ENCODE results near the gene KCND3. TPM values are rescaled to one million over a fixed set of nuclear protein-coding genes. Genes with fewer than 3 reads are reported as not detected.

The KCND3 gene
- total and polyA plus RNA-seq, 2 experiments from 2014 or later = 0.10 to 0.18 TPM

DNA sequence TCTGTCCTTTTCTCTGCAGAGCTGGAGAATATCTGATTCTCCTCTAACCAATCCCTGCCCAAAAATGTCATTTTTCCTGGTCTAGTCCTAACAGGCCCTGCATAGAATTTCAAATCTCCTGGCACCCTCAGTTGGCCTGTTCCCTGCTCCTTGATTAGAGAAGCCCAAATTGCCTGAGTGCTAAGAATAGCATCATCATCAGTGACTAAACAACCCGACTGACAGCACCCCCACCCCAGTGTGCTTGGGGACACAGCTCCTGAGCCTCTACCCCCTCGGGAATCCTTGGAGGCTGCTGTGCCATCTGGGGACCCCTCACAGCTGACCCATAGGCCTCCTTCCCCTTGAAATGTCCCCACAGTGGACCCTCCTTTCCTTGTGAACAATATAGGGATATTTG lies 139.4 kb downstream of the KCND3 start:
- H3K4me1 Mint-ChIP-seq = peaks cover 31% of the 10 kb centered on the region

More for the DNA sequence above, 139.4 kb downstream of the KCND3 start:
- Mint-ChIP-seq H3K9me3 (no peaks in the 10 kb centered on the region), H3K27me3 (ENCODE audit: insufficient read depth, low read depth, poor library complexity) (peaks cover 6% of the 10 kb centered on the region), H3K27ac (no peak overlapping the region), H3K36me3 (ENCODE audit: low read depth) (no peaks in the 10 kb centered on the region), H3K4me3 (no peak overlapping the region)
- Histone ChIP-seq H3K79me2 (replicated peaks; ENCODE audit: insufficient read depth) (no peaks in the 10 kb centered on the region), H4K20me1 (replicated peaks; ENCODE audit: insufficient read depth) (no peaks in the 10 kb centered on the region), H3F3A (replicated peaks; ENCODE audit: low read depth) (no peaks in the 10 kb centered on the region), H3K9me2 (ENCODE audit: insufficient read depth) (peaks cover 8% of the 10 kb centered on the region; the same call in 1 of the 2 replicates), H3K4me3 (no peak overlapping the region), H3K4me1 (ENCODE audit: insufficient read depth) (peaks cover 19% of the 10 kb centered on the region; the same call in 1 of the 2 replicates), H3K4me2 (no peak overlapping the region), H3K27me3 (ENCODE audit: insufficient read depth) (no peaks in the 10 kb centered on the region), H2AFZ (no peak overlapping the region), H3K27ac (ENCODE audit: low read depth) (no peak overlapping the region), H3K36me3 (ENCODE audit: insufficient read depth) (no peaks in the 10 kb centered on the region)
- ATAC-seq = no peak
- TF ChIP-seq NANOG (IDR thresholded peaks at IDR 0.05; ENCODE audit: borderline replicate concordance) (no peak), ZNF331 (CRISPR knock-in tag; IDR thresholded peaks at IDR 0.05; ENCODE audit: low read depth) (no peak), JUNB (IDR thresholded peaks at IDR 0.05; ENCODE audit: unreplicated experiment) (no peak), EZH2phosphoT487 (IDR thresholded peaks at IDR 0.05; ENCODE audit: unreplicated experiment) (no peak), ZNF114 (CRISPR knock-in tag; IDR thresholded peaks at IDR 0.05) (no peak), CREB1 (CRISPR knock-in tag; IDR thresholded peaks at IDR 0.05; ENCODE audit: low read depth) (no peak), EZH2 (IDR thresholded peaks at IDR 0.05; ENCODE audit: low read depth, unreplicated experiment) (no peak), STAT1 (IDR thresholded peaks at IDR 0.05; ENCODE audit: unreplicated experiment) (no peak), POLR2AphosphoS5 (IDR thresholded peaks at IDR 0.05; ENCODE audit: low read depth) (no peak)
- TF ChIP-seq, protein P1, sequence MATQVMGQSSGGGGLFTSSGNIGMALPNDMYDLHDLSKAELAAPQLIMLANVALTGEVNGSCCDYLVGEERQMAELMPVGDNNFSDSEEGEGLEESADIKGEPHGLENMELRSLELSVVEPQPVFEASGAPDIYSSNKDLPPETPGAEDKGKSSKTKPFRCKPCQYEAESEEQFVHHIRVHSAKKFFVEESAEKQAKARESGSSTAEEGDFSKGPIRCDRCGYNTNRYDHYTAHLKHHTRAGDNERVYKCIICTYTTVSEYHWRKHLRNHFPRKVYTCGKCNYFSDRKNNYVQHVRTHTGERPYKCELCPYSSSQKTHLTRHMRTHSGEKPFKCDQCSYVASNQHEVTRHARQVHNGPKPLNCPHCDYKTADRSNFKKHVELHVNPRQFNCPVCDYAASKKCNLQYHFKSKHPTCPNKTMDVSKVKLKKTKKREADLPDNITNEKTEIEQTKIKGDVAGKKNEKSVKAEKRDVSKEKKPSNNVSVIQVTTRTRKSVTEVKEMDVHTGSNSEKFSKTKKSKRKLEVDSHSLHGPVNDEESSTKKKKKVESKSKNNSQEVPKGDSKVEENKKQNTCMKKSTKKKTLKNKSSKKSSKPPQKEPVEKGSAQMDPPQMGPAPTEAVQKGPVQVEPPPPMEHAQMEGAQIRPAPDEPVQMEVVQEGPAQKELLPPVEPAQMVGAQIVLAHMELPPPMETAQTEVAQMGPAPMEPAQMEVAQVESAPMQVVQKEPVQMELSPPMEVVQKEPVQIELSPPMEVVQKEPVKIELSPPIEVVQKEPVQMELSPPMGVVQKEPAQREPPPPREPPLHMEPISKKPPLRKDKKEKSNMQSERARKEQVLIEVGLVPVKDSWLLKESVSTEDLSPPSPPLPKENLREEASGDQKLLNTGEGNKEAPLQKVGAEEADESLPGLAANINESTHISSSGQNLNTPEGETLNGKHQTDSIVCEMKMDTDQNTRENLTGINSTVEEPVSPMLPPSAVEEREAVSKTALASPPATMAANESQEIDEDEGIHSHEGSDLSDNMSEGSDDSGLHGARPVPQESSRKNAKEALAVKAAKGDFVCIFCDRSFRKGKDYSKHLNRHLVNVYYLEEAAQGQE (IDR thresholded peaks at IDR 0.05; ENCODE audit: unreplicated experiment) = no peak
- TF ChIP-seq, protein P2, sequence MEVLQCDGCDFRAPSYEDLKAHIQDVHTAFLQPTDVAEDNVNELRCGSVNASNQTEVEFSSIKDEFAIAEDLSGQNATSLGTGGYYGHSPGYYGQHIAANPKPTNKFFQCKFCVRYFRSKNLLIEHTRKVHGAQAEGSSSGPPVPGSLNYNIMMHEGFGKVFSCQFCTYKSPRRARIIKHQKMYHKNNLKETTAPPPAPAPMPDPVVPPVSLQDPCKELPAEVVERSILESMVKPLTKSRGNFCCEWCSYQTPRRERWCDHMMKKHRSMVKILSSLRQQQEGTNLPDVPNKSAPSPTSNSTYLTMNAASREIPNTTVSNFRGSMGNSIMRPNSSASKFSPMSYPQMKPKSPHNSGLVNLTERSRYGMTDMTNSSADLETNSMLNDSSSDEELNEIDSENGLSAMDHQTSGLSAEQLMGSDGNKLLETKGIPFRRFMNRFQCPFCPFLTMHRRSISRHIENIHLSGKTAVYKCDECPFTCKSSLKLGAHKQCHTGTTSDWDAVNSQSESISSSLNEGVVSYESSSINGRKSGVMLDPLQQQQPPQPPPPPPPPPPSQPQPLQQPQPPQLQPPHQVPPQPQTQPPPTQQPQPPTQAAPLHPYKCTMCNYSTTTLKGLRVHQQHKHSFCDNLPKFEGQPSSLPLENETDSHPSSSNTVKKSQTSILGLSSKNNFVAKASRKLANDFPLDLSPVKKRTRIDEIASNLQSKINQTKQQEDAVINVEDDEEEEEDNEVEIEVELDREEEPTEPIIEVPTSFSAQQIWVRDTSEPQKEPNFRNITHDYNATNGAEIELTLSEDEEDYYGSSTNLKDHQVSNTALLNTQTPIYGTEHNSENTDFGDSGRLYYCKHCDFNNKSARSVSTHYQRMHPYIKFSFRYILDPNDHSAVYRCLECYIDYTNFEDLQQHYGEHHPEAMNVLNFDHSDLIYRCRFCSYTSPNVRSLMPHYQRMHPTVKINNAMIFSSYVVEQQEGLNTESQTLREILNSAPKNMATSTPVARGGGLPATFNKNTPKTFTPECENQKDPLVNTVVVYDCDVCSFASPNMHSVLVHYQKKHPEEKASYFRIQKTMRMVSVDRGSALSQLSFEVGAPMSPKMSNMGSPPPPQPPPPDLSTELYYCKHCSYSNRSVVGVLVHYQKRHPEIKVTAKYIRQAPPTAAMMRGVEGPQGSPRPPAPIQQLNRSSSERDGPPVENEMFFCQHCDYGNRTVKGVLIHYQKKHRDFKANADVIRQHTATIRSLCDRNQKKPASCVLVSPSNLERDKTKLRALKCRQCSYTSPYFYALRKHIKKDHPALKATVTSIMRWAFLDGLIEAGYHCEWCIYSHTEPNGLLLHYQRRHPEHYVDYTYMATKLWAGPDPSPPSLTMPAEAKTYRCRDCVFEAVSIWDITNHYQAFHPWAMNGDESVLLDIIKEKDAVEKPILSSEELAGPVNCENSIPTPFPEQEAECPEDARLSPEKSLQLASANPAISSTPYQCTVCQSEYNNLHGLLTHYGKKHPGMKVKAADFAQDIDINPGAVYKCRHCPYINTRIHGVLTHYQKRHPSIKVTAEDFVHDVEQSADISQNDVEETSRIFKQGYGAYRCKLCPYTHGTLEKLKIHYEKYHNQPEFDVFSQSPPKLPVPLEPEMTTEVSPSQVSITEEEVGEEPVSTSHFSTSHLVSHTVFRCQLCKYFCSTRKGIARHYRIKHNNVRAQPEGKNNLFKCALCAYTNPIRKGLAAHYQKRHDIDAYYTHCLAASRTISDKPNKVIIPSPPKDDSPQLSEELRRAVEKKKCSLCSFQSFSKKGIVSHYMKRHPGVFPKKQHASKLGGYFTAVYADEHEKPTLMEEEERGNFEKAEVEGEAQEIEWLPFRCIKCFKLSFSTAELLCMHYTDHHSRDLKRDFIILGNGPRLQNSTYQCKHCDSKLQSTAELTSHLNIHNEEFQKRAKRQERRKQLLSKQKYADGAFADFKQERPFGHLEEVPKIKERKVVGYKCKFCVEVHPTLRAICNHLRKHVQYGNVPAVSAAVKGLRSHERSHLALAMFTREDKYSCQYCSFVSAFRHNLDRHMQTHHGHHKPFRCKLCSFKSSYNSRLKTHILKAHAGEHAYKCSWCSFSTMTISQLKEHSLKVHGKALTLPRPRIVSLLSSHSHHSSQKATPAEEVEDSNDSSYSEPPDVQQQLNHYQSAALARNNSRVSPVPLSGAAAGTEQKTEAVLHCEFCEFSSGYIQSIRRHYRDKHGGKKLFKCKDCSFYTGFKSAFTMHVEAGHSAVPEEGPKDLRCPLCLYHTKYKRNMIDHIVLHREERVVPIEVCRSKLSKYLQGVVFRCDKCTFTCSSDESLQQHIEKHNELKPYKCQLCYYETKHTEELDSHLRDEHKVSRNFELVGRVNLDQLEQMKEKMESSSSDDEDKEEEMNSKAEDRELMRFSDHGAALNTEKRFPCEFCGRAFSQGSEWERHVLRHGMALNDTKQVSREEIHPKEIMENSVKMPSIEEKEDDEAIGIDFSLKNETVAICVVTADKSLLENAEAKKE (CRISPR knock-in tag; IDR thresholded peaks at IDR 0.05) = no peak
- TF ChIP-seq, protein P3, sequence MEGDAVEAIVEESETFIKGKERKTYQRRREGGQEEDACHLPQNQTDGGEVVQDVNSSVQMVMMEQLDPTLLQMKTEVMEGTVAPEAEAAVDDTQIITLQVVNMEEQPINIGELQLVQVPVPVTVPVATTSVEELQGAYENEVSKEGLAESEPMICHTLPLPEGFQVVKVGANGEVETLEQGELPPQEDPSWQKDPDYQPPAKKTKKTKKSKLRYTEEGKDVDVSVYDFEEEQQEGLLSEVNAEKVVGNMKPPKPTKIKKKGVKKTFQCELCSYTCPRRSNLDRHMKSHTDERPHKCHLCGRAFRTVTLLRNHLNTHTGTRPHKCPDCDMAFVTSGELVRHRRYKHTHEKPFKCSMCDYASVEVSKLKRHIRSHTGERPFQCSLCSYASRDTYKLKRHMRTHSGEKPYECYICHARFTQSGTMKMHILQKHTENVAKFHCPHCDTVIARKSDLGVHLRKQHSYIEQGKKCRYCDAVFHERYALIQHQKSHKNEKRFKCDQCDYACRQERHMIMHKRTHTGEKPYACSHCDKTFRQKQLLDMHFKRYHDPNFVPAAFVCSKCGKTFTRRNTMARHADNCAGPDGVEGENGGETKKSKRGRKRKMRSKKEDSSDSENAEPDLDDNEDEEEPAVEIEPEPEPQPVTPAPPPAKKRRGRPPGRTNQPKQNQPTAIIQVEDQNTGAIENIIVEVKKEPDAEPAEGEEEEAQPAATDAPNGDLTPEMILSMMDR (conservative IDR thresholded peaks at IDR 0.05; ENCODE audit: low read depth in 2 of 2) = no peak
- TF ChIP-seq, protein P4, sequence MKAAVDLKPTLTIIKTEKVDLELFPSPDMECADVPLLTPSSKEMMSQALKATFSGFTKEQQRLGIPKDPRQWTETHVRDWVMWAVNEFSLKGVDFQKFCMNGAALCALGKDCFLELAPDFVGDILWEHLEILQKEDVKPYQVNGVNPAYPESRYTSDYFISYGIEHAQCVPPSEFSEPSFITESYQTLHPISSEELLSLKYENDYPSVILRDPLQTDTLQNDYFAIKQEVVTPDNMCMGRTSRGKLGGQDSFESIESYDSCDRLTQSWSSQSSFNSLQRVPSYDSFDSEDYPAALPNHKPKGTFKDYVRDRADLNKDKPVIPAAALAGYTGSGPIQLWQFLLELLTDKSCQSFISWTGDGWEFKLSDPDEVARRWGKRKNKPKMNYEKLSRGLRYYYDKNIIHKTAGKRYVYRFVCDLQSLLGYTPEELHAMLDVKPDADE (IDR thresholded peaks at IDR 0.05) = no peak
- no peak for DNase-seq (ENCODE audit: low spot score)
